GM19193 (cell line): ENCODE data around the gene ICAM5.
A peak's percentile ranks its signal among the peaks of the same experiment; 100 is the strongest.

Experiments used
- POLR2A ChIP-seq: IDR thresholded peaks from 4 replicates; pipeline ENCODE4 v1.6.1; 2011; ENCODE audit not compliant: insufficient read depth, insufficient read length; ENCODE audit errors: extremely low read depth

Gene ICAM5

DNA sequence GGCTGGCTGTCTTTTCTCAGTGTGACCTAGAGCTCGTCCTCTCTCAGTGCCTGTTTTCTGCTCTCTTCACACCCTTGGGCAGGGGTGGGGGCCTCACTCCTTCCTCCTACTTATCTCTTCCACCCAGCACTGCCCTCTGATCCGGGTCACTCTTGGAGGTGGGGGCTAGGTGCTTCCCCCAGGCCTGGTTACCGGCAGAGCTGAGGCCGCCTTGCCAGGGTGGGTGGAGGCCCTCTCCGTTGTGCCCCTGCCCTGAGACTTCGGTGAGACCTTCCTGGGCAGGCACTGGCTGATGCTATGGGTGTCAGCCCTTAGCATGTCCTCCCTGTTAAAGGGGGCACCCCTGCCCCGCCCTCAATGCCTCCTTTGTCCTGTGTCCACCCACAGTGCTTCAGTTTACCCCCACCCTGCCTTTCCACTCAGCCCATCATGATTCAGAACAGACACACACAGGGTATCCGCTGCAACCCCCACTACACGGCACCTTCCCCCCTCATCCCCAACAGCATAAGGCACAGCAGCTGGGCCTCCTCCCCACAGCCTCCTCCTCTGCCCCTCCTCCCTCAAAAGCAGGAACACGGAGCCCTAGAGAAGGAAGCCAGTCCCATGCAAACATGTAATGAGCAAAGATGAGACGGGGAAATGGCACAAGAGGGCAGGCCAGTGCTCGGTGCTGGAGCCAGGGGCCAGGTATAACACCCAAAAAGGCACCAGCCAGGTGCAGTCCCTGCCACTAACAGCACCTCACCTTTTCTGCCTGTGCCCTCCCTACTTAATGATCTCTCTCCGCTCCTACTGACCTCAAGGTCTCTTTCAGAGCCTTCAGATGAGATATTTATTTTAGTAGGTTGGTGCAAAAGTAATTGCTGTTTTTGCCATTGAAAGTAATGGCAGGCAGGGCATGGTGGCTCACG is 10.1 kb downstream of the ICAM5 start:
- TF ChIP-seq POLR2A = no peak

DNA sequence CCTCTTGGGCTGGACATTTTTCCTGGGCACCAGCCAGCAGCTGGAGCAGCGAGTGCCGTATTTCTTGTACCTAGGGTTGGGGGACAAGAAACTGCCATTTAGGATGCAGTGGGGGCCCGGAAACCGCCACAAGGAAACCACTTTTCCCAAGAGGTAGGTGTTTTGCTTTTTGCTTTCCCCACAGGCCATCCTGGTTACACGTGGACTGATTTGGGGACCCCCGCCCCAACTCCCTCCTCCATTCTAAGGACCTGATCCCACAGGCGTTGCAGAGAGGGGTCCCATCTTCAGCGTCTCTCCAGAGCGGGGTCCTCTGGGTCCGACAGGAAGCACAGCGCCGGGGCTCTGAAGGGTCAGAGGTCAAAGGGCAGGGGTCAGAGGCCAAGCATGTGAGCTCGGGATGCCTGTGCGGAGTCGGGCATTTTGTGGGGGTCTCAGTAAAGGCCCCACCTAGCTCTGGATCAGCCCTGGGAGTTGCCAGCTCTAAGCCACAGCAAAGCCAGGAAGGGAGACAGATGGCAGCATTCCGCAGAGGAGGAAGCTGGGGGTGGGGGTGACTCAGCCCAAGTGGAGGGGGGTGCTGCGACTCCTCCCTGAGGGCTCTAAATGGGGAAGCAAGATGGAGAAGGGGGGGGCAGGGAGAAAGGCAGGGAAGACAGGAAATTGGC is 15.5 kb downstream of the ICAM5 start:
- TF ChIP-seq POLR2A = no peak

DNA sequence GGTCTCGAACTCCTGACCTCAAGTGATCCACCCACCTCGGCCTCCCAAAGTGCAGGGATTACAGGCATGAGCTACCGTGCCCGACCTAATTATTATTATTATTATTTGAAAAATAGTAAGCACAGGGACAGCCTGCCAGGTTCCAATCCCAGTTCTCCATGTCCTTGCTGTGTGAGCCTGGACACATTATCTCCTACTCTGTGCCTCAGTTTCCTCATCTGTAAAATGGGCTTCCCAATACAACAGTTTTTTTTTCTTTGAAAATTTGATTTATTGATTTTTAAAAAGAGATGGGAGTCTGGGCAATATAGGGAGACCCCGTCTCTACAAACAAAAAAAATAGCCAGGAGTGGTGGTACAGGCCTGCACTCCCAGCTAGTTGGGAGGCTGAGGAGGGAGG is 16.6 kb downstream of the ICAM5 start:
- TF ChIP-seq POLR2A = no peak

DNA sequence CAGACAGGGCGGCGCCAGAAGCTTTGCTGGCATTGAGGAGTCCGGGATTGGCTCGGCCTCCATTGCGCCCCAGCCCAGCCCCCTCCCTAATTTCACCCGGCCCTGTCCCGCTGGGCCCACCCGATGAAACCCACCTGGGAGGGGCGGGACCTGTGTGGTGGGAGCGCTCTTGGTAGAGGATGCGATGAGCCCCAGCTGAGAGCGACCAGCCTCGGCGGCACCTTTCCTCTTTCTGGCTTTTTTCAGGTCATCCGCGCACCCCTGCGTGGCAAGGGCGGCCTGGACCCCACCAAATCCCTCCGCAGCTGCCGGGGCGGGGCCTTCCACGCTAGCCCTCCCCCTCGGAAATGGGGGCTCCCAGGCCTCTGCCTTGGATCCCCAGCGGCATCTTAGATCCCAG is 19.7 kb downstream of the ICAM5 start, which contains the start of gene ZGLP1:
ZGLP1 (minus strand) TSS at position 393 of the 400 bp plus-strand sequence.
- TF ChIP-seq POLR2A = no peak

DNA sequence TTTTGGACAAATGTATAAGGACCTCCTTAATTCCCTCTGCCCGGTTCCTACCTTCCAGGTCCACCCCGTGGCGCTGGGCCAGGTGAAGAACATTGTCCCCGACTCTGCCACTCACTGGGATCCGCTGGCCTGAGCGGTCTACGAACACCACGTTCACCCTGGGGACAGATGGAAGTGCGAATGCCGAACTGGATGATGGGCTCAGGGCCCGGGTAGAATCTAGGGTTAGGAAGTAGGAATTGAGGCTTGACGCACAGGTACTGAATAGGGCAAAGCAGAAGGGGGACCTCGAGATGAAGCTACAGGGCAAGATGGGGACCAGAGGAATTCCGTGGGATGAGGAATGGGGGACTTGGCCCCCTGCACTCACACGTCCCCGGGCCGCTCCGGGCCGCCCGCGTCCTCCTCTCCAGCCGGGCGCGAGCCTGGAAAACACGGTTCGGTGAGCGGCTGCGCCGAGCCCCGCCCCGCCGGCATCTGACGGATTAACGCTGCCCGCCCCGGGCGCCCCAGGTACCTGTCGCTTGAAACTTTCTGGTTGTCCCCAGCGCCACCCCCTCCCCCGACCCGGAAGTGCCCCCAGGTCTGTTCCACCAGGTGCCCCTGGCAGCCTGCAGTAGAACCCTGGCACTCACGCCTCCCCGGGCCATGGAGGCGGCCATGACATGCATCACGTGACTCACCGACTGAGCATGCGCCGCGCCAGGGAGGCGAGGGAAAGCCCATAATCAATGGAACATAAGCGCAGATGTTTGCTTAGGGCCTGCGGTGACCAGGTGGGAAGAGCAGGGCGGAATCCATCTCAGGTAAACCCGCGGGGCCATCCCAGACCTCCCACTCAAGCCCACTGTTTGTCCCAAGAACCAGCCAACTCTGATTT is 25.8 kb downstream of the ICAM5 start, which contains the start of gene FDX2:
FDX2 (minus strand) TSS at position 681 of the 880 bp plus-strand sequence; CDS start at position 662, 19 bp downstream.
- TF ChIP-seq POLR2A = peak; percentile 88

DNA sequence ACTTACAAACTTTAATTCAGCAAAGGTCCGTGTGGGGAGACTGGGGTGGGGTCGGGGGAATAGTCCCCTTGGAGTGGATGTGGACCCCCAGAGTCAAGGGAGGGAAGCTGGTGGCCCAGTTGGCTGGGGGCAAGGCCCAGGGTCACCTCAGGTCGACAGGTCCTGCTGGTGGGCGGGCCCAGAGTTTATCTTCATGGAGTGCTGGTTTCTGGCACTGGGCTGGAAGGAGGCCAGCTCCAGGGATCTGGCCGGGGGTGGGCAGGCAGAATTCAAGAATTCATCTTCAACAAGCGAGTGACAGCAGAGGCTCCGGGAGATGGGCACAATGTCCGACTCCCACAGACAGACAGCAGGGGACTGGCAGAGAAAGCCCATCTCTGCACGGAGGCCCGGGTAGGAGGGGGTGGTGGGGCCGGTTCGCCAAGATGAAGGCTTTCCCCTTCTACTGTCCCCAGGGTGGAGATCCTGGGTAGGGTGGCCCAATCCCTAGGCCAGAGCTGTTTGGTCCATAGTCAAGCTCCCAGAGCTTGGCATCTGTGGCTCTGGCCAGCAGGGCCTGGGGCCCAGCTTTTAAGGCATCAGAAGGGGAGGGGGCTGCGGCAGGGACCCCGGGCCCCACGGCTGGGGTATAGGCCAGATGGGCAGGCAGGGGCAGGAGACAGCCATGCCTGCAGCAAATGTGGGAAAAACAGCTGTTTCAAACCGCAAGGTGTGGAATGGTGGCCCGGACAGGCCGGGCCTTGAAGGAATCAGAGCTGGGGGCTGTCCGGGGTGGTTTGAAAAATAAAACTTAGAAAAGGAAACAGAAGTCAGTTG is 26.7 kb downstream of the ICAM5 start:
- TF ChIP-seq POLR2A = no peak

DNA sequence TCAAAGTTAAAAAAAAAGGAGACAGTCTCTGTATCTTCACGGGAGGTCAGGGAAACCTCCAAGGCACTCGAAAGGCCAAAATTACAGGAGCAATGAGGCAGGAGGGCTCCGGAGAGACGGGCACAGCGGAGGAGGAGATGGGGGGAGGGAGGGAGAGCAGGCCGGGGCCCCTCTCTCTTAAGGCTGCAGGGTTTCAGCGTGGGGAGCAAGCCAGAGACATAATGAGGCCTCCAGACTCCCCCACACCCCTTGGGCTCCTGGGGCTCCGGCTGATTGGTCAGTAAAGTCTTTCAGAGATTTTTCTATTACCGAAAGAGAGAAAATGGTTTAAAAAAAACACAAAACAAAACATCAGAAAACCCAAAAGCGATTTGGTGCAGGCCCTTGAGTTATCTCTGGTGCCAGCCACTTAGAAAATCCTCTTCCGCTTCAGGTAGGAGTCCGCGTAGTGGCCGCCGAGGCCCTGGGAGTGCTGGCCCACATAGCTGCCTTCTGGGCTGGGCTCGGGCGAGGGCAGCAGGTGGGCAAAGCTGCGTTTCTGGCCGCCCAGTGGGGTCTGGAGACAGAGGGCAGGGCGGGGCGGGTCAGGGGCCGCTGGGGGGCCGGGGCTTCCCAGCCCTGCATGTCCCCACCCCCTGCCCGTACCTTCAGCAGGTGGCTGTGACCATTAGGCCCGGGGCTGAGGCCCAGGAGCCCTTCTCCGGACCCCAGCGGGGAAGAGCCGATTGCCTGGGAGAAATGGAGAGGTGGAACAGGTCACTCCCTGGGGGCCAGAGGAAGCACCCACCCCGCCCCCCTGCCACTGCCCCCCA is 27.5 kb downstream of the ICAM5 start:
- TF ChIP-seq POLR2A = no peak

DNA sequence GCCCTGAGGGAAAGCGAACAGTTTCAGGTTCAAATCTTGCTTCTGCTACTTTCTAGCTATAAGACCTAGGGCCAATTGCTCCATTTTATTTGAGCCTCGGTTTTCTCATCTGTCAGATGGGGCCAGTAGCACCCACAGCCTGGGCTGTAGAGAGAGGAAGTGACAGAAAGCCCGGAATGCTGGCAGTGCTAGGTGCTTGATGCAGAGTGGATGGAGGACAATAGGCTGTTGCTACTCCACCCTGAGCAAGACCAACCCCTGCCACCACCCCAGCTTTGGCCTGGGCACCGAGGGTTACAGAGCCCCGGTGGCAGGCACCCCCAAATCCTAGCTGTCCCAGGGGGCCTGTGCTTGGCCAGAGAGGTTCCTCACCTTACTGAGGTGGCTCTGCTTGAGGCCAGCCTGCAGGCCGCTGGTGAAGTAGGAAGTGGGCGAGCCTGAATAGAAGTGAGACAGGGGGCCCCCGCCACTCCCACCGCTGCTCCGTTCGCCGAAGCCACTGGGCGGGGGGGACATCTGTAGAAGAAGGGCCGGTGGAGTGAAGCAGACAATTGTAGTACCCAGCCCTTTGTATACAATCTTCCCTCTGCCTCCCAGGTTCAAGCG is 28.2 kb downstream of the ICAM5 start:
- no peak for TF ChIP-seq POLR2A

DNA sequence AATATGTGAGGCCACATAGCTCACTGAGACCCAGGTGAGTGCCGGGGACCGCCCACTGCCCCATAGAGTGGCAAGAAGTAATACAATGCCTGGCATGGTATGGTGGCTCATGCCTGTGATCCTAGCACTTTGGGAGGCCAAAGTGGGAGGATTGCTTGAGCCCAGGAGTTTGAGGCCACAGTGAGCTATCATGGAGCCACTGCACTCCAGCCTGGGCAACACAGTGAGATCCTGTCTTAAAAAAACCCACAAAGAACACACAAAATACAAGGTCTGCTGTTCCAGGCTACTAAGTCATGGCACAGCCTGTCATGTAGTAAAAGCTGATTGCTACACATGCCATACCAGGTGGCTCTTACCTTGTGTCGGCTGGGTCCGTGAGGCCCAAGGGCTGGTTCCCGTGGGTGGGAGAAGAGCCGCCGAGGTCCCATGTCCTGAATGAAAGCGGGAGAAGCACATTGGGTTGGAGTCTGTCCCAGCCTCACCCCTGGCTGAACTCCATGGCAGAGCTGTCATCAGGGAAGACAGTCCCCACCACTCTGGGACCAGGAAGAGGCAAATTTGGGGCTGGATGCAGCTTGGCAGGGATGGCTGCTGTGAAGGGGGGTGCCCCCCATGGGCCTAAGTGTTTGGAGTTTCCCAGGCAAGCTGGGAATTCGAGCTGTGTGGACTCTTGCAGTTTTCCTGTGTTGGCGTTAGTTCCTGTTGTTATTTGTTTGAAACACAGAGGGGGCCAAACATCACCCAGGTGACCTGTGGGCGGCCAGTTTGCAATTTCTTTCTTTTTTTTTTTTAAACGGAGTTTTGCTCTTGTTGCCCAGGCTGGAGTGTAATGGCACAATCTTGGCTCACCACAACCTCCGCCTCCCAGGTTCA is 29.3 kb downstream of the ICAM5 start:
- TF ChIP-seq POLR2A = no peak

DNA sequence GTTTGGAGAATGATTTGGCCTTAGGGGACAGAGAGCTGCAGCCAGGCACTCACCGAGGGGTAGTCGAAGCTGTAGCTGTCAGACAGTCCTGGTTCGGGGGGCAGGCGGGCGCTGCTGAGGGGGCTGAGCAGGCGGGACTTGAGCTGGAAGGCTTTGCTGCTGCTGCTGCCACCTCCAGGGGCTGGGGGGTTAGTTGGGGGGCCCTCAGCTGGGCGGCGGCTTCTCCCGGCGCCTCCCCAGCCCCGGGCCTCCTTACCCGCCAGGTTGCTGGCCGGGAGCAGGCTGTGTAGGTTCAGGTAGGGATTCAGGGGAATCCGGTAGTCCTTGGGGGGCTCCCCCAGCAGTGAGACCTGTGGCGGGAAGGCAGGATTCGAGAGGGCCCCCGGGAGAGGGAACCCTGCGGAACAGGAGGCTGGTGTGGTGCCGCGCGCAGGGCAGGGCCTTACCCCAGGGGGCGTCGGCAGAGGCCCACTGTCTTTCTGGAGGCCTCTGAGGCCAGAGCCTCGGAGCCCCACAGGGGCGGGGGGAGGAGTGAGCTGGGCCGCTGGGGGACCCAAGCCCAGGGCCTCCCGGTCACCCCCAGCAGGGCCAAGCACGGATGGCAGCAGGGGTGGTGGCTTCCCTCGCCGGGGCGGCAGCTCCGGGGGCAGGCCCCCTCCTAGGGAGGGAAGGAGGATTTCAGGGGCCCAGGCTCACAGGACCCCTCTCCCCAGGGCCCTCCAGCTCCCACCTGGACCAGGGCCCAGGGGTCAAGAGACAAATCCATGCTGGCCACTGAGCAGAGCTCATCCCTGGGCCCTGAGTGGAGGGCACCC is 31.1 kb downstream of the ICAM5 start:
- TF ChIP-seq POLR2A = no peak

DNA sequence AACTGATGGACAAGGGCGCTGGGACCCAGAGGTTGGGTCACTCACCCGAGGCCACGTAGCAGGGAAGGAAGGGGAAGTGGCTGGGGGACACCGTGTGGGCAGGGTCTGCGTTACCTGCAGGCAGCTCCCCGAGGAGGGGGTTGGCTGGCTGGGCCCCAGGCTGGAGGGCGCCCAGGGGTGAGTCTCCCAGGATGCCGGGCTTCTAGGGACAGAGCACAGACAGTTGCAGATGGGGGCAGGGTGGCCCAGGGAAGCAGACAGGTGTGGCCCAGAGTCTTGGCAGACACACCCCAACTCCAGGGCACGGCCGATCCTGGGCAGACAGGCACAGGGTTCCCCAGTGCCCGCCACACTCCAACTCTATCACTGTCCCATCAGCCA is 31.7 kb downstream of the ICAM5 start:
- TF ChIP-seq POLR2A = no peak
